CD8-positive, alpha-beta memory T cell (primary cell): ENCODE measurements around the gene GSG1L. TPM values are rescaled to one million over a fixed set of nuclear protein-coding genes. Genes with fewer than 3 reads are reported as not detected.

Experiments used
- CTCF ChIA-PET: fragments of 350-600 bp; sonication (Branson Sonifier 250); formaldehyde crosslinking; loops from one replicate; lab custom pipeline; 2021; ENCODE audit warnings: antibody characterized with exemption; lab: Charles Lee
- POLR2A ChIA-PET: fragments of 350-600 bp; sonication (Branson Sonifier 250); formaldehyde crosslinking; loops from one replicate; lab custom pipeline; 2021; ENCODE audit warnings: antibody characterized with exemption; lab: Charles Lee
- DNase-seq, 5 donors: peaks; one replicate each; pipeline versions ENCODE4 v3.0.0 to v3.0.0-alpha.2; 2020 to 2022; ENCODE audit warnings: mixed read lengths in 1 of 5
- H3K27ac ChIP-seq: one replicate; pipeline ENCODE4 v1.7.0; 2013; ENCODE audit warnings: low read depth, mild to moderate bottlenecking, low read length, moderate library complexity
- H3K27me3 ChIP-seq: 2 replicates; pipeline ENCODE4 v1.7.0; 2013; ENCODE audit warnings: low read length, mild to moderate bottlenecking; ENCODE audit not compliant: insufficient read depth, poor library complexity, severe bottlenecking
- H3K36me3 ChIP-seq: 2 replicates; pipeline ENCODE4 v1.7.0; 2013; ENCODE audit warnings: mild to moderate bottlenecking, low read length, moderate library complexity; ENCODE audit not compliant: insufficient read depth
- H3K4me1 ChIP-seq: 2 replicates; pipeline ENCODE4 v1.7.0; 2013; ENCODE audit warnings: mild to moderate bottlenecking, low read length, moderate library complexity; ENCODE audit not compliant: insufficient read depth
- H3K4me3 ChIP-seq: 2 replicates; pipeline ENCODE4 v1.7.0; 2013; ENCODE audit warnings: mild to moderate bottlenecking, low read length
- H3K9me3 ChIP-seq: 2 replicates; pipeline ENCODE4 v1.7.0; 2013; ENCODE audit warnings: mild to moderate bottlenecking, low read length
- H3K27ac Mint-ChIP-seq, 8 donors: one replicate each; pipeline ENCODE4 v1.8.0; 2020 to 2021; ENCODE audit warnings: mixed read lengths in 8 of 8, mild to moderate bottlenecking in 6 of 8, inconsistent platforms in 3 of 8, moderate library complexity in 3 of 8
- H3K27me3 Mint-ChIP-seq, 2 donors: one replicate each; pipeline ENCODE4 v1.8.0; 2020 to 2021; ENCODE audit warnings: mixed read lengths in 2 of 2, mild to moderate bottlenecking in 1 of 2, moderate library complexity in 1 of 2
- H3K36me3 Mint-ChIP-seq, 3 donors: one replicate each; pipeline ENCODE4 v1.8.0; 2020 to 2021; ENCODE audit warnings: mixed read lengths in 3 of 3, inconsistent platforms in 1 of 3, mild to moderate bottlenecking in 1 of 3
- H3K4me1 Mint-ChIP-seq, 3 donors: one replicate each; pipeline ENCODE4 v1.8.0; 2020 to 2021; ENCODE audit warnings: mixed read lengths in 3 of 3, inconsistent platforms in 1 of 3, mild to moderate bottlenecking in 1 of 3
- H3K4me3 Mint-ChIP-seq, 7 donors: one replicate each; pipeline ENCODE4 v1.8.0; 2020 to 2021; ENCODE audit warnings: mixed read lengths in 7 of 7, mild to moderate bottlenecking in 6 of 7, moderate library complexity in 4 of 7, inconsistent platforms in 2 of 7
- H3K9me3 Mint-ChIP-seq, 5 donors: one replicate each; pipeline ENCODE4 v1.8.0; 2020 to 2022; ENCODE audit warnings: mixed read lengths in 5 of 5, mild to moderate bottlenecking in 3 of 5, moderate library complexity in 2 of 5, inconsistent platforms in 1 of 5
- polyA plus RNA-seq: library from polyadenylated mRNA; unstranded; fragments of 300-500 nt; fragmentation: Illumina TruSeq; gene quantifications from one replicate; pipeline ENCODE4 v1.2.3, GENCODE V29; 2021
- total RNA-seq, 2 experiments: library from RNA; stranded (reverse); gene quantifications; one replicate each; pipeline ENCODE4 v1.2.3, GENCODE V29; 2021

The GSG1L gene
- total and polyA plus RNA-seq, 3 experiments from 2014 or later: 0.18 TPM; not detected in 2

DNA sequence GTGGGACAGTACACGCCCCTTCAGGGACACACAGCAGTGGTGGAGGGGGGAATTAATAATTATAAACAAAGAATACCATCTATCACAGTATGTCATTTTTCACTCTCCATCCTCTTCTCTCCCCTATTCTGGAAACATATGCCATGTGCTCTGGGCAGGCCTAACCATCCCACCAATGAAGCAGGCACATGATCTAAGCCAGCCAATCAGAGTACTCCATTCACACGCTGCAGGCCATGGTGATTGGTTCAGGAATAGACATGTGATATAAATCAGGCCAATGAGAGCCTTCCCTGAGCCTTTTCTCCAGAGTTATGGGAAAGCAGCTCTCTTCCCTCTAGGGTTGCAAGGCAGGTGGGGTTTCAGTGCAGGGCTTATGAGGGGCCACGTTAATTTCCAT, 36.5 kb downstream of the GSG1L start:
- CTCF ChIA-PET: no interaction called here

DNA sequence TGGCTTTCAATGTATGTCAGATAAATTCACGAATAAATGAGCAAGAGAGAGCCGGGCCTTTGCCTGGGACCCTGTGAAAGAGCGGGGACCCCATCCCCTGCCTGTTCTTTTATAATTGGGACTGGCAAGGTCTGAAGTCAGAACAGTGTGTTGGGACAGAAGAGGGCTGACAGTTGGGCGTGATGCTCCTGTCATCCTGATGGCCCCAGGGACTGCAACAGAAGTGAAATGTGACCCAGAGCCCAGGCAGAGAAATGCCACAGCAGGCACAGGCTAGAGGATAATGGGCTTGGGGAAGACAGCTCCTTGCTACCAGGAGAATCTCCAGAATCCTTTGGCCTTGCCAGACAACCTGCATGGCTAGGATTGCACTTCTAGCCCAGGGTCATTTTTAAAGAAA, 37.9 kb downstream of the GSG1L start:
- ChIA-PET POLR2A (no interaction called here), CTCF (no interaction called here)
- Mint-ChIP-seq H3K4me1 (no peaks in the 10 kb centered on the region), H3K27me3 (peaks cover 0 to 7% of the 10 kb centered on the region in 2 donors), H3K36me3 (peaks cover 0 to 8% (median 0%) of the 10 kb centered on the region in 3 donors), H3K9me3 (peaks cover 4 to 16% (median 8%) of the 10 kb centered on the region in 5 donors), H3K4me3 (no peak overlapping the region), H3K27ac (no peak overlapping the region)
- H3K9me3 ChIP-seq: no peaks in the 10 kb centered on the region
- H3K27me3 ChIP-seq: no peaks in the 10 kb centered on the region
- no peak overlapping the region for H3K27ac ChIP-seq
- no peaks in the 10 kb centered on the region for H3K36me3 ChIP-seq
- no peak overlapping the region for H3K4me3 ChIP-seq
- H3K4me1 ChIP-seq: no peaks in the 10 kb centered on the region
- DNase-seq: no peak

More for the DNA sequence above, 36.5 kb downstream of the GSG1L start:
- H3K4me1 ChIP-seq: no peaks in the 10 kb centered on the region
- H3K27ac Mint-ChIP-seq: no peak overlapping the region
- no peaks in the 10 kb centered on the region for H3K36me3 Mint-ChIP-seq
- H3K4me3 Mint-ChIP-seq: no peak overlapping the region
- no peaks in the 10 kb centered on the region for H3K4me1 Mint-ChIP-seq
- H3K36me3 ChIP-seq: no peaks in the 10 kb centered on the region
- DNase-seq: no peak
- H3K9me3 Mint-ChIP-seq: peaks cover 0 to 7% (median under 1%) of the 10 kb centered on the region in 5 donors
- POLR2A ChIA-PET: no interaction called here
- H3K27me3 Mint-ChIP-seq: peaks cover 0 to 4% of the 10 kb centered on the region in 2 donors
- H3K27me3 ChIP-seq: no peaks in the 10 kb centered on the region
- H3K9me3 ChIP-seq: no peaks in the 10 kb centered on the region
- H3K4me3 ChIP-seq: no peak overlapping the region
- no peak overlapping the region for H3K27ac ChIP-seq

DNA sequence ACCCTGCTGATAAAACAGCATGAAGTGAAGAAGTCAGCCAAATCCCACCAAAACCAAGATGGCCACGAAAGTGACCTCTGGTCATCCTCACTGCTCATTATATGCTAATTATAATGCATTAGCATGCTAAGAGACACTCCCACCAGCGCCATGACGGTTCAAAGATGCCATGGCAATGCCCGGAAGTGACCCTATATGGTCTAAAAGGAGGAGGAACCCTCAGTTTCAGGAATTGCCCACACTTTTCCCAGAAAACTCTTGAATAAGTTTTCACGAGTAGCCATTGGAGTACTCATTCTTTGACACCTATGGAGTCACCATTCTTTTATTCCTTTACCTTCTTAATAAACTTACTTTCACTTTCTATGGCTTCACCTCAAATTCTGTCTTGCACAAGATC, 44.3 kb downstream of the GSG1L start:
- peaks cover 7 to 20% (median 17%) of the 10 kb centered on the region in 5 donors for H3K9me3 Mint-ChIP-seq
- CTCF ChIA-PET: no interaction called here
- H3K9me3 ChIP-seq: no peaks in the 10 kb centered on the region
- no peak overlapping the region for H3K4me3 Mint-ChIP-seq
- no peaks in the 10 kb centered on the region for H3K27me3 ChIP-seq
- H3K4me3 ChIP-seq: no peak overlapping the region
- H3K36me3 Mint-ChIP-seq: peaks cover 0 to 15% (median 0%) of the 10 kb centered on the region in 3 donors
- peaks cover 0 to 3% (median 2%) of the 10 kb centered on the region in 3 donors for H3K4me1 Mint-ChIP-seq
- no peaks in the 10 kb centered on the region for H3K4me1 ChIP-seq
- H3K27me3 Mint-ChIP-seq: peaks cover 9 to 30% of the 10 kb centered on the region in 2 donors
- no peaks in the 10 kb centered on the region for H3K36me3 ChIP-seq
- POLR2A ChIA-PET: no interaction called here
- no peak overlapping the region for H3K27ac ChIP-seq
- DNase-seq: no peak
- no peak overlapping the region for H3K27ac Mint-ChIP-seq

DNA sequence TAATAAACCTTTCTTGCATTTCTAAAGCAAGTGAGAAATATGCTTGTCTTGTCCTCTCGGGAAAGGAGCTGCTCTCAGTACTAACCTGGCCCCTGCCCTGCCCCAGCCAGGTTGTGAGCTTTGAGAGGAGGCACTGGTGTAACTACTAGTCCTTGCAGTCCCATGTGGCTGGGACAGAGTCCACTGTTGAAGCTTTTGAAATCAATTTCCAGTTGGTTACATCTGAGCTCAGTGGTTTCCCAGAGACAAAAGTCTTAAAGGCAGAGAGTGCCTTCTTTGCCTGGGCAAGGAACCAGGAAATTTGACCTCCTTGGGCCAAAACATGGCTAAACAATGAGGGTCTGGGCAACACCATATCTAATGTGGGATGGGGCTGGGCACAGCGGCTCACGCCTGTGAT, 48.7 kb downstream of the GSG1L start:
- Mint-ChIP-seq H3K4me3 (no peak overlapping the region), H3K9me3 (peaks cover 0 to 8% (median 2%) of the 10 kb centered on the region in 5 donors), H3K27ac (no peak overlapping the region)

DNA sequence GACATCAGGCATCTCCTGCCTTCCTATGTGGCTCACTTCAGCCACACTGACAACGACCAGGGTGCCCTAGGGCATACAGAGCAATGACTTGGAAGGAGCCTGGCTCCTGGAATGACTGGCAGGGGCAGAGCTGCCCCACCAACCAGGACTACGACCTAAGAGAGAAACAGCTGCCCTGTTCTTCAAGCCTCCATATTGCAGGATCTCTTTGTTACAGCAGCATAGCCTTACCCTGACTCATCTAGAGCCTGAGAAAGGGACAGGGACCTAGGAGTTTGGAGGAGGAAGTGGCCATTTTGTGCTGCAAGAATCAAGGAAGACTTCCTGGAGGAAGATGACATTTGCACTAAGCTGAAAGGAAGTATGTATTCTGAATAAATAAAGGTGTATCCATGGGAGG, 49.6 kb downstream of the GSG1L start:
- H3K27me3 ChIP-seq: peaks cover 5% of the 10 kb centered on the region
- no peaks in the 10 kb centered on the region for H3K4me1 ChIP-seq
- no peaks in the 10 kb centered on the region for H3K36me3 ChIP-seq
- H3K4me3 Mint-ChIP-seq: no peak overlapping the region
- H3K36me3 Mint-ChIP-seq: peaks cover 0 to 7% (median 0%) of the 10 kb centered on the region in 3 donors
- no peak overlapping the region for H3K27ac ChIP-seq
- no peak for DNase-seq
- no peak overlapping the region for H3K27ac Mint-ChIP-seq
- H3K4me1 Mint-ChIP-seq: peaks cover 0 to under 1% (median 0%) of the 10 kb centered on the region in 3 donors
- ChIA-PET CTCF (no interaction called here), POLR2A (no interaction called here)
- H3K9me3 ChIP-seq: no peaks in the 10 kb centered on the region
- no peak overlapping the region for H3K4me3 ChIP-seq
- peaks cover 0 to 5% (median 0%) of the 10 kb centered on the region in 5 donors for H3K9me3 Mint-ChIP-seq
- H3K27me3 Mint-ChIP-seq: peaks cover 25 to 57% of the 10 kb centered on the region in 2 donors

More for the DNA sequence above, 48.7 kb downstream of the GSG1L start:
- DNase-seq: no peak
- peaks cover 5% of the 10 kb centered on the region for H3K27me3 ChIP-seq
- peaks cover 0 to 2% (median 1%) of the 10 kb centered on the region in 3 donors for H3K4me1 Mint-ChIP-seq
- no peak overlapping the region for H3K4me3 ChIP-seq
- POLR2A ChIA-PET: no interaction called here
- no peaks in the 10 kb centered on the region for H3K9me3 ChIP-seq
- peaks cover 0 to 4% (median 0%) of the 10 kb centered on the region in 3 donors for H3K36me3 Mint-ChIP-seq
- H3K36me3 ChIP-seq: no peaks in the 10 kb centered on the region
- H3K4me1 ChIP-seq: no peaks in the 10 kb centered on the region
- H3K27me3 Mint-ChIP-seq: peaks cover 25 to 51% of the 10 kb centered on the region in 2 donors
- CTCF ChIA-PET: no interaction called here
- no peak overlapping the region for H3K27ac ChIP-seq

DNA sequence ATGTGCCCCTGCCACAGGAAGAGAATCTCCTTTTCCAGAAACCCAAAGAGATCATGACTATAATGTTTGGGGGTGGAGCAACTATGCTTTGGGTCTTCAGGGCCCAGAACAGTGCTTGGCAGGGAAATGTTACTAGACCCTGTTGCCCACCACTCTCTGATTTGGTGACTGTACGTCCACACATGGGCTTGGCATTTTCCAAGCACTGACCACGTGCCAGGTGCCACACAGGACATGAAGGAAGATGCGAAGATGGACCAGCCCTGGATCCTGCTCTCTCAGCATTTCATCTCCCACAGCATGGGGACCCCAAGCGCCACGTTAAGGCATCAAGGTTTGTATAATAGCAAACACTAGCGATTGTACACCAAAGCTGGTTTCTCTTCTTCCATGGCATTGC, 50.1 kb downstream of the GSG1L start:
- Histone ChIP-seq H3K27me3 (peaks cover 5% of the 10 kb centered on the region), H3K36me3 (no peaks in the 10 kb centered on the region), H3K4me3 (no peak overlapping the region), H3K4me1 (no peaks in the 10 kb centered on the region), H3K27ac (no peak overlapping the region), H3K9me3 (no peaks in the 10 kb centered on the region)
- no peak overlapping the region for H3K4me3 Mint-ChIP-seq
- H3K27ac Mint-ChIP-seq: no peak overlapping the region
- H3K36me3 Mint-ChIP-seq: peaks cover 0 to 7% (median 0%) of the 10 kb centered on the region in 3 donors
- POLR2A ChIA-PET: no interaction called here
- peaks cover 0 to 3% (median 0%) of the 10 kb centered on the region in 5 donors for H3K9me3 Mint-ChIP-seq
- DNase-seq: no peak
- no peaks in the 10 kb centered on the region for H3K4me1 Mint-ChIP-seq
- CTCF ChIA-PET: no interaction called here
- peaks cover 25 to 59% of the 10 kb centered on the region in 2 donors for H3K27me3 Mint-ChIP-seq

DNA sequence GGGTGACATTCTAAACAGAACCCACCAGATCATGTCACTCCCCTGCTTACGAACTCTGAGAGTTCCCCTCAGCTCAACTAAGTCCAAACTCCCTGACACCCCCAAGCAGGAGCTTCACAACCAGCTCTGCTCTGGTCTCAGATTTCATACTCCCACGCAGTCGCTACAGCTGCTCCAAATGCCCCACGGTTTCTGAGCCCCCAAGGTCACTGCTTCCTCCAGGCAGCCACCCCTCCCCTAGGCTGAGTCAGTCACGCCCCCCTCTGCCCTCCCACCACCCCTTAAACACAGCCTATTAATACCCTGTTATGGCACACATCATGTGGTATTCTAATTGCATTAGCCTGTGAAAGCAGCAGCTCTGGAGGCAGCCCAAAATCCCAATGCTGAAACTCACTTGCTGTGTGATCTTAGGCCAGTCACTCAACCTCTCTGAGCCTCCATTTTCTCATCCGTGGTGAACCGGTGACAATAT, 51.5 kb downstream of the GSG1L start:
- Histone ChIP-seq H3K4me1 (no peaks in the 10 kb centered on the region), H3K9me3 (no peaks in the 10 kb centered on the region), H3K36me3 (no peaks in the 10 kb centered on the region), H3K27ac (no peak overlapping the region), H3K27me3 (peaks cover 5% of the 10 kb centered on the region), H3K4me3 (no peak overlapping the region)
- Mint-ChIP-seq H3K9me3 (no peaks in the 10 kb centered on the region), H3K27ac (no peak overlapping the region), H3K27me3 (peaks cover 25 to 60% of the 10 kb centered on the region in 2 donors), H3K4me1 (no peaks in the 10 kb centered on the region), H3K4me3 (no peak overlapping the region), H3K36me3 (peaks cover 0 to 6% (median 0%) of the 10 kb centered on the region in 3 donors)
- no peak for DNase-seq
- ChIA-PET POLR2A (no interaction called here), CTCF (interaction anchor here (1.4 kb wide), 1 partner anchor 13 kb away, joined by 3 read pairs; no protein-coding TSS in a partner anchor)

DNA sequence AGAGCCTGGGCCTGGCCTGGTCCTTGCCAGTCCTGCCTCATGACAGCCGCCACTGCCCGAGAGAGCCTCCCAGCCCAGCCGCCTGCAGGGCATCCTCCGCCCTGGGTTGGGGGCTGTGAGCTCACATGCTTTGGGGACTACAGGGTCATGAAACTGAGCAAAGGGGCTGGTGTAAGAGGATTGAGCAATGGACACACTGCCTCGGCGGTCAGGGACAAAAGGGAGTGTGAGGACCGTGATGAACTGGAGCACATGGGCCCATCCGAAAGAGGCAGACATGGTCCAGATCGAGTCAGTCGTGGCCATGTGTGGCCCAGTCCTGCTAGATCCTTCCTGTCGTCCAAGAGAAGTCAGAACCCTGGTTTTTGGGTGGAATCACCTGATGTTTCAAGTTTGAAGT, 52.3 kb downstream of the GSG1L start:
- no peaks in the 10 kb centered on the region for H3K9me3 Mint-ChIP-seq
- peaks cover 21 to 55% of the 10 kb centered on the region in 2 donors for H3K27me3 Mint-ChIP-seq

More for the DNA sequence above, 52.3 kb downstream of the GSG1L start:
- H3K4me1 Mint-ChIP-seq: no peaks in the 10 kb centered on the region
- Histone ChIP-seq H3K9me3 (no peaks in the 10 kb centered on the region), H3K36me3 (no peaks in the 10 kb centered on the region), H3K4me1 (no peaks in the 10 kb centered on the region), H3K4me3 (no peak overlapping the region), H3K27ac (no peak overlapping the region), H3K27me3 (peaks cover 5% of the 10 kb centered on the region)
- H3K4me3 Mint-ChIP-seq: no peak overlapping the region
- H3K36me3 Mint-ChIP-seq: peaks cover 0 to 3% (median 0%) of the 10 kb centered on the region in 3 donors
- H3K27ac Mint-ChIP-seq: no peak overlapping the region
- no peak for DNase-seq
- ChIA-PET CTCF (interaction anchor here (1.4 kb wide), 1 partner anchor 14 kb away, joined by 3 read pairs; no protein-coding TSS in a partner anchor), POLR2A (no interaction called here)
